Measurements from ENCODE around the gene GNA15. TPM values are rescaled to one million over a fixed set of nuclear protein-coding genes. Genes with fewer than 3 reads are reported as not detected.

The GNA15 gene
- total and polyA plus RNA-seq, 2 of the 8 experiments (the other 6 are each of a cell fraction or from before 2014, with no cell fraction given): 0.26 to 0.45 TPM

GRCh38 chr19:3206216-3206953 is 70.6 kb downstream of the GNA15 start (continued):
- TF ChIP-seq USF2 (IDR thresholded peaks at IDR 0.05; ENCODE audit: low read length) (no peak), SIN3A (conservative IDR thresholded peaks at IDR 0.05 in 1 of 2, IDR thresholded peaks at IDR 0.05 in 1 of 2; ENCODE audit: low read depth in 1 of 2, low read length in 2 of 2) (no peak), BRCA1 (IDR thresholded peaks at IDR 0.05; ENCODE audit: low read depth, low read length) (no peak), SUZ12 (IDR thresholded peaks at IDR 0.05; ENCODE audit: low read length) (no peak), PHF8 (conservative IDR thresholded peaks at IDR 0.05; ENCODE audit: low read depth, low read length) (no peak)
